Thyroid gland (tissue), 4 donors: Measurements from ENCODE around the gene MAGI1. TPM values are rescaled to one million over a fixed set of nuclear protein-coding genes. Genes with fewer than 3 reads are reported as not detected.
"Not testable (repeated sequence)": the region's sequence is repeated elsewhere in the genome, so short reads cannot be mapped to it uniquely, and the experiment has no call there.

Experiments used
- DNase-seq, 2 donors: peaks; one replicate each; pipeline ENCODE4 v3.0.0-alpha.2; 2019
- H3K27ac ChIP-seq, 3 donors: fragments of 200-600 bp; sonication (generic); 1 replicate in 2 of 3; 2 replicates in 1 of 3; pipeline ENCODE4 v1.5.1; 2016 to 2019; ENCODE audit warnings: mild to moderate bottlenecking in 1 of 3, moderate library complexity in 1 of 3
- H3K27me3 ChIP-seq: fragments of 200-600 bp; sonication (generic); one replicate; pipeline ENCODE4 v1.5.1; 2019
- H3K36me3 ChIP-seq, 2 donors: fragments of 200-600 bp; sonication (generic); one replicate each; pipeline ENCODE4 v1.5.1; 2016 to 2019
- H3K4me1 ChIP-seq, 2 donors: fragments of 200-600 bp; sonication (generic); one replicate each; pipeline ENCODE4 v1.5.1; 2017 to 2019
- H3K4me3 ChIP-seq, 3 donors: fragments of 200-600 bp; sonication (generic); replicated peaks in 1 of 3; 1 replicate in 2 of 3; 2 replicates in 1 of 3; pipeline ENCODE4 v1.5.1; 2016; ENCODE audit warnings: mild to moderate bottlenecking in 1 of 3
- H3K9me3 ChIP-seq: fragments of 200-600 bp; sonication (generic); one replicate; pipeline ENCODE4 v1.5.1; 2017
- CTCF ChIP-seq, 6 experiments: fragments of 200-600 bp in 3 of 6; fragments of 450-650 bp in 3 of 6; sonication (generic) in 3 of 6; IDR thresholded peaks; one replicate each; pipeline ENCODE4 v1.5.1; 2016 to 2019; ENCODE audit warnings: antibody characterized with exemption in 6 of 6, mild to moderate bottlenecking in 2 of 6, inconsistent platforms in 1 of 6, moderate library complexity in 1 of 6
- POLR2A ChIP-seq, 2 donors: fragments of 450-650 bp; IDR thresholded peaks; one replicate each; pipeline ENCODE4 v1.6.1; 2017; ENCODE audit warnings: antibody characterized with exemption in 2 of 2, mild to moderate bottlenecking in 2 of 2, moderate library complexity in 1 of 2
- whole genome bisulfite sequencing, 2 donors: methylation state at CpG; one replicate each; pipeline ENCODE4 v1.1.5; 2017; 5-methylcytosine and 5-hydroxymethylcytosine counted together
- intact Hi-C: fragments of 100-400 bp; cut with DNase I; formaldehyde crosslinking; loops from one replicate; pipeline ENCODE4 v1.15.1; 2023
- total RNA-seq, 4 donors: library from RNA; depleted of rRNA; stranded (reverse); fragments of >200 nt; gene quantifications; one replicate each; pipeline ENCODE4 v1.2.3, GENCODE V29; 2016

MAGI1 gene
- total RNA-seq, 4 donors from 2014 or later: 60.5 to 123 (median 87.5) TPM

GRCh38 chr3:66029443-66029842 is 9.3 kb downstream of the MAGI1 start:
- TF ChIP-seq POLR2A (IDR thresholded peaks at IDR 0.05) (no peak), CTCF (IDR thresholded peaks at IDR 0.05) (no peak)
- H3K9me3 ChIP-seq: no peaks in the 10 kb centered on the region
- H3K27me3 ChIP-seq: no peaks in the 10 kb centered on the region
- DNase-seq: no peak
- intact Hi-C loops: no loop called here
- peaks cover 0 to 4% of the 10 kb centered on the region in 2 donors for H3K4me1 ChIP-seq
- H3K36me3 ChIP-seq: no peaks in the 10 kb centered on the region
- no peak overlapping the region for H3K4me3 ChIP-seq
- H3K27ac ChIP-seq: no peak overlapping the region

DNA sequence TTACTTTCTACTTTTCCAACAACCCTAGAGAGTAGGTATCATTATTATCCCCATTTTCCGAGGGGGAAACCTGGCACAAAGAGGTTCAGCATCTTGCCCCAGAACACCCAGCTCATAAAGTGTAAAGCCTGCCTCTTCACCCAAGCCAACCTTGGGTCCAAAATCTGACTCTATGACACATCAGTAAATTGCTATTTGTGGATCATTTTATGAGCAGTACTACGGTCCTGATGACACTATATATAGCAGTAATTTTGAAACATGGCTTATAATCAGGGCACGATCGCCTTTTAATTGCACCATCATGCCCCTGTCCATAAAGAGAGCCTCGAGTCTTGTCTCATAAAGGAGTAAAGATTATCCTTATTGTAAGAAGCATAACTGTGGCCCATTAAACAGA is 9.7 kb downstream of the MAGI1 start:
- Histone ChIP-seq H3K36me3 (no peaks in the 10 kb centered on the region), H3K27me3 (no peaks in the 10 kb centered on the region), H3K9me3 (no peaks in the 10 kb centered on the region), H3K4me3 (no peak overlapping the region), H3K27ac (no peak overlapping the region), H3K4me1 (peaks cover 0 to 6% of the 10 kb centered on the region in 2 donors)
- DNase-seq: no peak
- intact Hi-C loops: no loop called here
- no peak for TF ChIP-seq CTCF (IDR thresholded peaks at IDR 0.05)
- TF ChIP-seq POLR2A (IDR thresholded peaks at IDR 0.05): no peak
- 66 to 79% methylated on average over 5 of the region's 5 CpGs for WGBS, 2 donors

DNA sequence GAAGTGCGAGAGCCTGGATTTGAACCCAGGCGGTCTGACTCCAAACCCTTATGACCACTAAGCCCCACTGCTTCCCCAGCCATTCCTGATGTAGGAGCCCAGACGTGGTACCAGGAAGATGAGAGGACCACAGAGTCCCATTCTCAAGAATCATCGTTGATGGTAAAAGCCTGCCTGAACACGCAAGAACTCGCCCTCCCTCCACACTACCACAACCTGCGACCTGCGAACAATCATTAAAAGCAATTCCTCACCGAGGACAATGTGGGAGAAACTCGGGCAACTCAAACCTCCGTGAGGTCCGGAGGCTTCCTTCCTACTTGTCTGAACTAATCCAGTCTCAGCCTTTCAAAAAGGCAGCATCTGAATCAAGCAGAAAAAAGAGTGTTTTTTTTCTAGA is 10.3 kb downstream of the MAGI1 start:
- TF ChIP-seq POLR2A (IDR thresholded peaks at IDR 0.05): no peak
- no peak for TF ChIP-seq CTCF (IDR thresholded peaks at IDR 0.05)
- peaks cover 0 to 3% of the 10 kb centered on the region in 2 donors for H3K4me1 ChIP-seq
- no peaks in the 10 kb centered on the region for H3K9me3 ChIP-seq
- H3K36me3 ChIP-seq: no peaks in the 10 kb centered on the region
- no peak overlapping the region for H3K27ac ChIP-seq
- intact Hi-C loops: no loop called here
- no peak overlapping the region for H3K4me3 ChIP-seq
- WGBS, 2 donors: 60 to 62% methylated on average over 12 of the region's 12 CpGs
- H3K27me3 ChIP-seq: no peaks in the 10 kb centered on the region
- no peak for DNase-seq

DNA sequence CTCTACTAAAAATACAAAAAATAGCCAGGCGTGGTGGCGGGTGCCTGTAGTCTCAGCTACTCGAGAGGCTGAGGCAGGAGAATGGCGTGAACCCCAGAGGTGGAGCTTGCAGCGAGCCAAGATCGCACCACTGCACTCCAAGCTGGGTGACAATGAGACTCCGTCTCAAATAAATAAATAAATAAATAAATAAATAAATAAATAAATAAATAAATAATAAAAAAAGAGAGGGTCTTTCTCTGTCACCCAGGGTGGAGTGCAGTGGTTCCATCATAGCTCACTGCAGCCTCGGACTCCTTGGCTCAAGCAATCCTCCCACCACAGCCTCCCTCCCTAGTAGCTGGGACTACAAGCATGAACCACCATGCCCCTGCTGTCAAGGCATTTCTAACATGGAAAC is 11.6 kb downstream of the MAGI1 start:
- H3K27me3 ChIP-seq, H3K9me3 ChIP-seq, H3K4me3 ChIP-seq, H3K4me1 ChIP-seq, H3K27ac ChIP-seq, DNase-seq, intact Hi-C loops, H3K36me3 ChIP-seq: not testable (repeated sequence)
- WGBS, 2 donors: 94 to 96% methylated on average over 8 of the region's 8 CpGs

DNA sequence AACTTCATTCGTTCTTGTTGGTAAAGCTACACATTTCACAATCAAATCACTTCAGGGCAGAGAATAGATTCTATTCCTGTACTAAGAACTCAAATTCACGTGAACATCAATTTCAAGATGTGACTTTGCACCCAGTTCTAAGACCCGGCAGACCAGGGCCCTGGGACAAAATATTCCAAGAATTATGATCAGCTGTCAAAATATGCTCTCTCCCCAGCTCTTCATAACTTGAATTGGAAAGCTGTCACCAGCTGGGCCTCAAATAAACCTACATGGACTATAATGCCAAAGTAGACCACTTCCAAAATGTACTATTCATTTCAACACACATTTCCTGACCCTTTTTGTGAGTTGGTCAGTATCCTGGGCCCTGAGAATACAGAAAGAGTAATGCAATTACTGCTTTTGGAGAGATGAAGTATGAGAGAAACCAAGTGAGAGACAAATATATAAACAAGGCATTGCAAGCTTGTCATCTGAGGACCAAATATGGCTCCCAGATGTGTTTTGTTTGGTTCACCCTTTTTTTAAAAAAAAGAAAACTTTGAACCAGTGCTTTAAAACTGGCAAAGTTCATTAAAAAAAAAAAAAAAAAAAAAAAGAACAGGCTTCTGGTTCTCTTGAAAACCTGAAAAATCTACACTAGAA is 14.9 kb downstream of the MAGI1 start:
- no peak for TF ChIP-seq CTCF (IDR thresholded peaks at IDR 0.05)
- no peak overlapping the region for H3K4me3 ChIP-seq
- intact Hi-C loops: no loop called here
- no peak for DNase-seq
- no peak overlapping the region for H3K27ac ChIP-seq
- no peaks in the 10 kb centered on the region for H3K27me3 ChIP-seq
- H3K9me3 ChIP-seq: no peaks in the 10 kb centered on the region
- H3K36me3 ChIP-seq: no peaks in the 10 kb centered on the region
- H3K4me1 ChIP-seq: peaks cover 3 to 4% of the 10 kb centered on the region in 2 donors
- 84 to 89% methylated on average over 3 of the region's 3 CpGs for WGBS, 2 donors

GRCh38 chr3:66023229-66023628 is 15.5 kb downstream of the MAGI1 start:
- 90 to 93% methylated on average over 2 of the region's 2 CpGs for WGBS, 2 donors

More at GRCh38 chr3:66023229-66023628, 15.5 kb downstream of the MAGI1 start:
- H3K36me3 ChIP-seq: no peaks in the 10 kb centered on the region
- H3K27me3 ChIP-seq: no peaks in the 10 kb centered on the region
- no peak for TF ChIP-seq CTCF (IDR thresholded peaks at IDR 0.05)
- no peak for TF ChIP-seq POLR2A (IDR thresholded peaks at IDR 0.05)
- no peaks in the 10 kb centered on the region for H3K9me3 ChIP-seq
- H3K27ac ChIP-seq: no peak overlapping the region
- peaks cover 3 to 11% of the 10 kb centered on the region in 2 donors for H3K4me1 ChIP-seq
- intact Hi-C loops: no loop called here
- no peak overlapping the region for H3K4me3 ChIP-seq
- no peak for DNase-seq
